Spinal cord (tissue), 10 donors: Measurements from ENCODE around the gene RHCE. TPM values are rescaled to one million over a fixed set of nuclear protein-coding genes. Genes with fewer than 3 reads are reported as not detected.
"Not testable (repeated sequence)": the region's sequence is repeated elsewhere in the genome, so short reads cannot be mapped to it uniquely, and the experiment has no call there.

Experiments
- DNase-seq, 6 donors: peaks; one replicate each; pipeline versions ENCODE4 v3.0.0 to v3.0.0-alpha.2; 2013 to 2015; ENCODE audit warnings: low spot score in 6 of 6, low read depth in 4 of 6
- H3K27ac ChIP-seq: one replicate; pipeline ENCODE4 v1.5.1; 2013; ENCODE audit warnings: low read depth, low read length, control low read depth
- H3K27me3 ChIP-seq: one replicate; pipeline ENCODE4 v1.6.1; 2013; ENCODE audit warnings: low read length; ENCODE audit not compliant: control insufficient read depth, insufficient read depth
- H3K36me3 ChIP-seq: one replicate; pipeline ENCODE4 v1.6.1; 2013; ENCODE audit warnings: low read length; ENCODE audit not compliant: control insufficient read depth, insufficient read depth
- H3K4me1 ChIP-seq: one replicate; pipeline ENCODE4 v1.6.1; 2013; ENCODE audit warnings: low read length; ENCODE audit not compliant: control insufficient read depth, insufficient read depth
- H3K4me3 ChIP-seq: one replicate; pipeline ENCODE4 v1.5.1; 2013; ENCODE audit warnings: low read depth, low read length, control low read depth
- H3K9me3 ChIP-seq: one replicate; pipeline ENCODE4 v1.6.1; 2013; ENCODE audit warnings: low read length; ENCODE audit not compliant: control insufficient read depth, insufficient read depth
- WGBS: methylation state at CpG from one replicate; pipeline ENCODE4 v1.1.5; 2013; ENCODE audit warnings: missing lambda C conversion rate; ENCODE audit not compliant: insufficient coverage; 5-methylcytosine and 5-hydroxymethylcytosine counted together
- polyA plus RNA-seq, 2 donors: library from polyadenylated mRNA; unstranded; fragments of 120-200 nt; gene quantifications; one replicate each; pipeline ENCODE4 v1.2.1, GENCODE V29; 2013; ENCODE audit not compliant: insufficient read length in 2 of 2
- total RNA-seq, 2 donors: library from RNA; depleted of rRNA in 1 of 2; stranded (reverse); fragments of 120-200 nt in 1 of 2; fragments of >200 nt in 1 of 2; gene quantifications; one replicate each; pipeline versions ENCODE4 v1.2.3 to v1.2.4, GENCODE V29; 2013 to 2014
- donor health status: healthy.

The RHCE gene
- total and polyA plus RNA-seq, 4 donors: 1.2 to 4.2 (median 1.8) TPM

GRCh38 chr1:25427696-25428095 is 7.1 kb upstream of the RHCE start:
- WGBS: 100% methylated on average over 1 of the region's 1 CpG
- Histone ChIP-seq H3K27me3 (no peaks in the 10 kb centered on the region), H3K4me3 (no peak overlapping the region), H3K27ac (no peak overlapping the region), H3K9me3 (no peaks in the 10 kb centered on the region), H3K36me3 (no peaks in the 10 kb centered on the region), H3K4me1 (no peaks in the 10 kb centered on the region)
- DNase-seq: no peak

- Histone ChIP-seq H3K4me1 (no peaks in the 10 kb centered on the region), H3K27ac (no peak overlapping the region), H3K27me3 (no peaks in the 10 kb centered on the region), H3K4me3 (no peak overlapping the region), H3K9me3 (no peaks in the 10 kb centered on the region), H3K36me3 (no peaks in the 10 kb centered on the region)
- no peak for DNase-seq
- WGBS: 86% methylated on average over 14 of the region's 16 CpGs
Measured at GRCh38 chr1:25425098-25426085, 4.8 kb upstream of the RHCE start.

- not testable (repeated sequence) for H3K9me3 ChIP-seq, H3K27me3 ChIP-seq, H3K27ac ChIP-seq, DNase-seq, H3K4me3 ChIP-seq, H3K4me1 ChIP-seq, H3K36me3 ChIP-seq
- 71% methylated on average over 3 of the region's 6 CpGs for WGBS
Measured at GRCh38 chr1:25423206-25423605, 2.6 kb upstream of the RHCE start.

- 80% methylated on average over 1 of the region's 1 CpG for WGBS
- not testable (repeated sequence) for H3K27ac ChIP-seq, H3K4me3 ChIP-seq, H3K4me1 ChIP-seq, H3K27me3 ChIP-seq, DNase-seq, H3K36me3 ChIP-seq, H3K9me3 ChIP-seq
Measured at GRCh38 chr1:25419339-25419738, 1.3 kb downstream of the RHCE start.

GRCh38 chr1:25417280-25417679 is 3.3 kb downstream of the RHCE start:
- DNase-seq, H3K36me3 ChIP-seq, H3K4me3 ChIP-seq, H3K27ac ChIP-seq, H3K27me3 ChIP-seq, H3K9me3 ChIP-seq, H3K4me1 ChIP-seq: not testable (repeated sequence)
- WGBS: 50% methylated on average over 1 of the region's 4 CpGs

- no CpG with 5 or more reads among the region's 1 CpG for whole genome bisulfite sequencing
- H3K27ac ChIP-seq, H3K36me3 ChIP-seq, H3K27me3 ChIP-seq, H3K4me3 ChIP-seq, H3K4me1 ChIP-seq, DNase-seq, H3K9me3 ChIP-seq: not testable (repeated sequence)
Measured at GRCh38 chr1:25414578-25414977, 6.0 kb downstream of the RHCE start.

GRCh38 chr1:25414157-25414556 is 6.5 kb downstream of the RHCE start:
- H3K27me3 ChIP-seq, H3K36me3 ChIP-seq, DNase-seq, H3K4me3 ChIP-seq, H3K9me3 ChIP-seq, H3K4me1 ChIP-seq, H3K27ac ChIP-seq: not testable (repeated sequence)
- no CpG with 5 or more reads among the region's 6 CpGs for WGBS

- H3K27me3 ChIP-seq, DNase-seq, H3K9me3 ChIP-seq, H3K4me3 ChIP-seq, H3K36me3 ChIP-seq, H3K4me1 ChIP-seq, H3K27ac ChIP-seq: not testable (repeated sequence)
- 86% methylated on average over 3 of the region's 14 CpGs for WGBS
Measured at GRCh38 chr1:25412872-25413623, 7.6 kb downstream of the RHCE start.

GRCh38 chr1:25409641-25410427 is 10.8 kb downstream of the RHCE start:
- H3K4me3 ChIP-seq, H3K27me3 ChIP-seq, H3K4me1 ChIP-seq, H3K36me3 ChIP-seq, H3K27ac ChIP-seq, DNase-seq, H3K9me3 ChIP-seq: not testable (repeated sequence)
- WGBS: 94% methylated on average over 3 of the region's 10 CpGs
